GM12878 (cell line): ENCODE measurements around the gene WNT11. TPM values are rescaled to one million over a fixed set of nuclear protein-coding genes. Genes with fewer than 3 reads are reported as not detected.
A peak's percentile ranks its signal among the peaks of the same experiment; 100 is the strongest.

Source experiments
- ATF2 ChIP-seq: IDR thresholded peaks from 2 replicates; pipeline ENCODE4 v1.6.1; 2012; ENCODE audit warnings: low read length, inconsistent platforms
- BACH1 ChIP-seq: fragments of 450-650 bp; IDR thresholded peaks from 2 replicates; pipeline ENCODE4 v1.6.1; 2017; ENCODE audit warnings: mild to moderate bottlenecking, borderline replicate concordance
- BHLHE40 ChIP-seq, 2 experiments: fragments of 450-650 bp in 1 of 2; IDR thresholded peaks; 2 replicates each; pipeline ENCODE4 v1.6.1; 2011 to 2017; ENCODE audit warnings: low read depth in 2 of 2, borderline replicate concordance in 1 of 2, improper control_type of control experiment in 1 of 2, low read length in 1 of 2, mild to moderate bottlenecking in 1 of 2
- CBFB ChIP-seq: IDR thresholded peaks from 2 replicates; pipeline ENCODE4 v1.6.1; 2016; ENCODE audit warnings: antibody characterized with exemption, low read depth
- CREB1 ChIP-seq: IDR thresholded peaks from 2 replicates; pipeline ENCODE4 v1.6.1; 2012; ENCODE audit warnings: low read depth, mild to moderate bottlenecking, inconsistent platforms
- CUX1 ChIP-seq: IDR thresholded peaks from 2 replicates; pipeline ENCODE4 v1.6.1; 2012; ENCODE audit warnings: improper control_type of control experiment, low read depth, low read length; ENCODE audit not compliant: insufficient replicate concordance
- DPF2 ChIP-seq: fragments of 450-650 bp; IDR thresholded peaks from 2 replicates; pipeline ENCODE4 v1.6.1; 2017; ENCODE audit warnings: mild to moderate bottlenecking
- IRF5 ChIP-seq: fragments of 450-650 bp; IDR thresholded peaks from 2 replicates; pipeline ENCODE4 v1.6.1; 2017; ENCODE audit warnings: borderline replicate concordance
- LARP7 ChIP-seq: fragments of 450-650 bp; IDR thresholded peaks from 2 replicates; pipeline ENCODE4 v1.6.1; 2017; ENCODE audit warnings: mild to moderate bottlenecking
- NFXL1 ChIP-seq: fragments of 450-650 bp; IDR thresholded peaks from 2 replicates; pipeline ENCODE4 v1.6.1; 2017; ENCODE audit warnings: antibody characterized with exemption, mild to moderate bottlenecking, borderline replicate concordance
- POLR2A ChIP-seq: IDR thresholded peaks from 2 replicates; pipeline ENCODE4 v1.6.1; 2011; ENCODE audit warnings: low read depth, mild to moderate bottlenecking, low read length
- REST ChIP-seq: IDR thresholded peaks from 2 replicates; pipeline ENCODE4 v1.6.1; 2012; ENCODE audit warnings: mild to moderate bottlenecking, low read depth, low read length
- SRF ChIP-seq, 2 experiments: IDR thresholded peaks; 2 replicates each; pipeline ENCODE4 v1.6.1; 2011; ENCODE audit warnings: low read depth in 2 of 2, low read length in 2 of 2, mild to moderate bottlenecking in 1 of 2, moderate library complexity in 1 of 2
- ZBTB33 ChIP-seq: fragments of 450-650 bp; IDR thresholded peaks from 2 replicates; pipeline ENCODE4 v1.6.1; 2017; ENCODE audit warnings: mild to moderate bottlenecking
- polyA plus RNA-seq, 11 experiments: library from polyadenylated mRNA; depleted of rRNA in 4 of 11; unstranded in 6 of 11; stranded (reverse) in 5 of 11; fragments of >200 nt; fragmentation: Nextera tagmentation in 4 of 11; fragmentation: Illumina TruSeq in 1 of 11; extraction: Ambion mirVana in 4 of 11; extraction: Trizol in 1 of 11; gene quantifications; 1 replicate in 1 of 11; 2 replicates in 10 of 11; pipeline versions ENCODE4 v1.2.1 to v1.2.3, GENCODE V29; 2011 to 2016; ENCODE audit warnings: inconsistent platforms in 2 of 11, missing spikeins in 2 of 11, low read depth in 1 of 11
- total RNA-seq, 4 experiments: library from RNA; depleted of rRNA in 3 of 4; stranded (reverse); fragments of >200 nt in 3 of 4; fragmentation: Illumina TruSeq in 1 of 4; extraction: Trizol in 1 of 4; gene quantifications; 2 replicates each; pipeline versions ENCODE4 v1.2.1 to v1.2.3, GENCODE V29; 2013 to 2021

WNT11 gene
- total and polyA plus RNA-seq, 10 of the 15 experiments (the other 5 are each of a cell fraction or from before 2014, with no cell fraction given) = 0.05 to 0.19 TPM; not detected in 8

- TF ChIP-seq CUX1 (no peak), IRF5 (no peak), ZBTB33 (no peak), POLR2A (0 out of 2 replicates have a peak, but pooled peaks have one; percentile 19), CBFB (no peak), CREB1 (0 out of 2 replicates have a peak, but pooled peaks have one; percentile 17), BACH1 (peak; percentile 48; the same call in 1 of the 2 replicates), BHLHE40 (IDR thresholded peaks at IDR 0.05; ENCODE audit: borderline replicate concordance in 1 of 2, low read depth in 2 of 2, low read length in 1 of 2) (peak; percentile 60; a peak in 2 of 4 replicates), SRF (IDR thresholded peaks at IDR 0.05; ENCODE audit: low read depth in 2 of 2, low read length in 2 of 2) (no peak), NFXL1 (no peak), DPF2 (peak; percentile 13; the same call in 1 of the 2 replicates), LARP7 (peak; percentile 66; the same call in 1 of the 2 replicates), REST (no peak), ATF2 (no peak)
These were observed 54.1 kb downstream of the WNT11 start (continued) for GRCh38 chr11:76152086-76152681.
